Measurements from ENCODE around the gene UBE2Q1. TPM values are rescaled to one million over a fixed set of nuclear protein-coding genes. Genes with fewer than 3 reads are reported as not detected.

Gene UBE2Q1
- total and polyA plus RNA-seq, 2 of the 4 experiments (the other 2 are of a cell fraction), result 20.6 to 24.7 TPM

DNA sequence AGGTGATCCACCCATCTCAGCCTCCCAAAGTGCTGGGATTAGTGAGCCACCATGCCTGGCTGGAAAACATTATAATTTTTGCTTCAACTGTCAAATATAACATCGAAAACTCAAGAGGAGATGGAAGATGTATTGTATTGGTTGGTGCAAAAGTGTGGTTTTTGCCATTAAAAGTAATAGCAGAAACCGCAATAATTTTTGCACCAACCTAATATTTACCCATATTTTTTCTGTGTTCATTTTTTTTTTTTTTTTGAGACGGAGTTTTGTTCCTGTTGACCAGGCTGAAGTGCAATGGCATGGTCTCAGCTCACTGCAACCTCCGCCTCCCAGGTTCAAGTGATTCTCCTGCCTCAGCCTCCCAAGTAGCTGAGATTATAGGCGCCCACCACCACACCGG lies 29.2 kb downstream of the UBE2Q1 start:
- Histone ChIP-seq H3K4me3 (ENCODE audit: insufficient read depth, low read depth, low read length) (no peak overlapping the region), H3K23ac (ENCODE audit: low read depth, low read length) (no peak overlapping the region), H2BK20ac (ENCODE audit: low read depth, low read length) (no peak overlapping the region), H3K4me1 (ENCODE audit: control insufficient read depth, insufficient read depth, low read length) (no peaks in the 10 kb centered on the region), H2AK9ac (replicated peaks; ENCODE audit: low read depth, low read length, poor library complexity) (no peak overlapping the region), H3K9me1 (ENCODE audit: insufficient read depth, low read length) (no peaks in the 10 kb centered on the region), H3K9me3 (ENCODE audit: control insufficient read depth, insufficient read depth, low read length) (no peaks in the 10 kb centered on the region), H2BK5ac (ENCODE audit: low read depth, low read length, poor library complexity, severe bottlenecking) (no peak overlapping the region), H4K20me1 (ENCODE audit: insufficient read depth, low read length) (no peaks in the 10 kb centered on the region), H4K91ac (ENCODE audit: insufficient read depth, low read depth, low read length) (no peak overlapping the region), H2BK120ac (ENCODE audit: low read depth, low read length) (no peak overlapping the region), H4K5ac (ENCODE audit: low read depth, low read length) (no peak overlapping the region), H3K18ac (ENCODE audit: low read depth, low read length) (no peak overlapping the region), H3K4me2 (ENCODE audit: low read depth, low read length) (no peak overlapping the region), H3K9ac (ENCODE audit: low read depth, low read length) (no peak overlapping the region), H3K36me3 (ENCODE audit: control insufficient read depth, insufficient read depth, low read length) (no peaks in the 10 kb centered on the region), H2BK15ac (ENCODE audit: low read depth, low read length) (no peak overlapping the region), H3K56ac (ENCODE audit: extremely low read depth, insufficient read depth, low read length) (no peak overlapping the region), H3K4ac (ENCODE audit: low read depth, low read length) (no peak overlapping the region), H3K79me1 (ENCODE audit: low read depth in 1 of 2, low read length in 2 of 2) (no peaks in the 10 kb centered on the region), H3K27ac (ENCODE audit: insufficient read depth, low read length) (no peak overlapping the region), H4K8ac (ENCODE audit: low read depth in 2 of 2, low read length in 2 of 2) (no peak overlapping the region), H3K14ac (replicated peaks; ENCODE audit: low read depth, low read length) (no peak overlapping the region), H2AFZ (replicated peaks; ENCODE audit: low read length, poor library complexity) (no peak overlapping the region), H2AK5ac (ENCODE audit: low read depth, low read length) (no peak overlapping the region), H3K27me3 (ENCODE audit: control insufficient read depth, insufficient read depth, low read length) (peaks cover 10% of the 10 kb centered on the region)
- ATAC-seq (ENCODE audit: low read depth) (no peak), DNase-seq (no peak)
- ChIA-PET CTCF (no interaction called here), POLR2A (ENCODE audit: unreplicated experiment) (no interaction called here)
- BruUV-seq (replicated peaks), result no TSS peak
- no CpG with 5 or more reads among the region's 6 CpGs for WGBS, 2 experiments (ENCODE audit: extremely low coverage in 2 of 2, insufficient read length in 1 of 2)
- TF ChIP-seq MXI1 (IDR thresholded peaks at IDR 0.05; ENCODE audit: borderline replicate concordance, low read depth, low read length) (no peak), NFE2L2 (IDR thresholded peaks at IDR 0.05; ENCODE audit: low read depth, low read length) (no peak), SMC3 (IDR thresholded peaks at IDR 0.05; ENCODE audit: low read depth, low read length) (no peak), BHLHE40 (IDR thresholded peaks at IDR 0.05; ENCODE audit: low read depth, low read length) (no peak), RFX5 (IDR thresholded peaks at IDR 0.05; ENCODE audit: low read depth, low read length) (no peak), CEBPB (IDR thresholded peaks at IDR 0.05; ENCODE audit: low read depth, low read length) (no peak), POLR2A (IDR thresholded peaks at IDR 0.05; ENCODE audit: low read depth, low read length) (no peak), RAD21 (IDR thresholded peaks at IDR 0.05; ENCODE audit: low read length) (no peak), RCOR1 (IDR thresholded peaks at IDR 0.05; ENCODE audit: insufficient replicate concordance, low read length) (no peak), CHD1 (IDR thresholded peaks at IDR 0.05; ENCODE audit: low read depth, low read length) (no peak), FOS (IDR thresholded peaks at IDR 0.05; ENCODE audit: low read depth, low read length) (no peak), MAFK (IDR thresholded peaks at IDR 0.05; ENCODE audit: low read depth, low read length) (no peak), MAZ (IDR thresholded peaks at IDR 0.05; ENCODE audit: borderline replicate concordance, low read depth, low read length) (no peak)
- TF ChIP-seq, protein P1, sequence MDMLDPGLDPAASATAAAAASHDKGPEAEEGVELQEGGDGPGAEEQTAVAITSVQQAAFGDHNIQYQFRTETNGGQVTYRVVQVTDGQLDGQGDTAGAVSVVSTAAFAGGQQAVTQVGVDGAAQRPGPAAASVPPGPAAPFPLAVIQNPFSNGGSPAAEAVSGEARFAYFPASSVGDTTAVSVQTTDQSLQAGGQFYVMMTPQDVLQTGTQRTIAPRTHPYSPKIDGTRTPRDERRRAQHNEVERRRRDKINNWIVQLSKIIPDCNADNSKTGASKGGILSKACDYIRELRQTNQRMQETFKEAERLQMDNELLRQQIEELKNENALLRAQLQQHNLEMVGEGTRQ (IDR thresholded peaks at IDR 0.05; ENCODE audit: low read depth, low read length), result no peak
- TF ChIP-seq, protein P2, sequence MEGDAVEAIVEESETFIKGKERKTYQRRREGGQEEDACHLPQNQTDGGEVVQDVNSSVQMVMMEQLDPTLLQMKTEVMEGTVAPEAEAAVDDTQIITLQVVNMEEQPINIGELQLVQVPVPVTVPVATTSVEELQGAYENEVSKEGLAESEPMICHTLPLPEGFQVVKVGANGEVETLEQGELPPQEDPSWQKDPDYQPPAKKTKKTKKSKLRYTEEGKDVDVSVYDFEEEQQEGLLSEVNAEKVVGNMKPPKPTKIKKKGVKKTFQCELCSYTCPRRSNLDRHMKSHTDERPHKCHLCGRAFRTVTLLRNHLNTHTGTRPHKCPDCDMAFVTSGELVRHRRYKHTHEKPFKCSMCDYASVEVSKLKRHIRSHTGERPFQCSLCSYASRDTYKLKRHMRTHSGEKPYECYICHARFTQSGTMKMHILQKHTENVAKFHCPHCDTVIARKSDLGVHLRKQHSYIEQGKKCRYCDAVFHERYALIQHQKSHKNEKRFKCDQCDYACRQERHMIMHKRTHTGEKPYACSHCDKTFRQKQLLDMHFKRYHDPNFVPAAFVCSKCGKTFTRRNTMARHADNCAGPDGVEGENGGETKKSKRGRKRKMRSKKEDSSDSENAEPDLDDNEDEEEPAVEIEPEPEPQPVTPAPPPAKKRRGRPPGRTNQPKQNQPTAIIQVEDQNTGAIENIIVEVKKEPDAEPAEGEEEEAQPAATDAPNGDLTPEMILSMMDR (conservative IDR thresholded peaks at IDR 0.05; ENCODE audit: low read depth, low read length), result no peak
- TF ChIP-seq, protein P3, sequence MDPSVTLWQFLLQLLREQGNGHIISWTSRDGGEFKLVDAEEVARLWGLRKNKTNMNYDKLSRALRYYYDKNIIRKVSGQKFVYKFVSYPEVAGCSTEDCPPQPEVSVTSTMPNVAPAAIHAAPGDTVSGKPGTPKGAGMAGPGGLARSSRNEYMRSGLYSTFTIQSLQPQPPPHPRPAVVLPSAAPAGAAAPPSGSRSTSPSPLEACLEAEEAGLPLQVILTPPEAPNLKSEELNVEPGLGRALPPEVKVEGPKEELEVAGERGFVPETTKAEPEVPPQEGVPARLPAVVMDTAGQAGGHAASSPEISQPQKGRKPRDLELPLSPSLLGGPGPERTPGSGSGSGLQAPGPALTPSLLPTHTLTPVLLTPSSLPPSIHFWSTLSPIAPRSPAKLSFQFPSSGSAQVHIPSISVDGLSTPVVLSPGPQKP (IDR thresholded peaks at IDR 0.05; ENCODE audit: borderline replicate concordance, low read depth, low read length), result no peak
- intact Hi-C loops (cut with micrococcal nuclease) (no loop called here), in situ Hi-C loops (cut with MboI; ENCODE audit: low sequenced_read_pairs) (no loop called here), dilution Hi-C loops (cut with HindIII; ENCODE audit: low sequenced_read_pairs, unreplicated experiment) (no loop called here)

Data from IMR-90 (cell line).